NCI-H510A treated with DMSO at 0.1 percent for 48 hours (cell line): Measurements from ENCODE around the gene CEP164.

Experiments used
- DNase-seq: peaks from one replicate; lab custom pipeline; 2025; lab: John Stamatoyannopoulos, UW

Gene CEP164

GRCh38 chr11:117366875-117367274 is 39.2 kb downstream of the CEP164 start:
- DNase-seq = no peak

DNA sequence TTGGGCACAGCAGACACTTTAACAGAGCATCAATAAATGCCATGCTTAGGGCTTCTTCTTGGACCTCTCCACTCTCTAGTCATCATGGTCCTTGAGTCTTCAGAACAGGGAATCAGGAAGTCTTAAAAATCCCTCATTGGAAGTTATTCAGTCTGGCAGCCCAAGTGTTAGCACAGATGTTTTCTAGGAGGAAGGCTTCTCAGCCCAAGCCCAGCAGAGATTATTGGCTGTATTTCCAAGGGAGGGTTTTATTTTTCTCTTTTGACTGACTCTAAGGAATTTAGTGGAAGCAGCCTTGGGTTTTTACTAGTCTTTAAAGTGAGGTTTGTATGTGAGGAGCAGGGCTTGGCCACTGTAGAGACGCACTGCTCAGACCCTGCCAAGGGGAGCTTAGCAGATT is 41.9 kb downstream of the CEP164 start:
- DNase-seq = no peak

- no peak for DNase-seq
Measured at GRCh38 chr11:117371453-117371852, 43.8 kb downstream of the CEP164 start.

DNA sequence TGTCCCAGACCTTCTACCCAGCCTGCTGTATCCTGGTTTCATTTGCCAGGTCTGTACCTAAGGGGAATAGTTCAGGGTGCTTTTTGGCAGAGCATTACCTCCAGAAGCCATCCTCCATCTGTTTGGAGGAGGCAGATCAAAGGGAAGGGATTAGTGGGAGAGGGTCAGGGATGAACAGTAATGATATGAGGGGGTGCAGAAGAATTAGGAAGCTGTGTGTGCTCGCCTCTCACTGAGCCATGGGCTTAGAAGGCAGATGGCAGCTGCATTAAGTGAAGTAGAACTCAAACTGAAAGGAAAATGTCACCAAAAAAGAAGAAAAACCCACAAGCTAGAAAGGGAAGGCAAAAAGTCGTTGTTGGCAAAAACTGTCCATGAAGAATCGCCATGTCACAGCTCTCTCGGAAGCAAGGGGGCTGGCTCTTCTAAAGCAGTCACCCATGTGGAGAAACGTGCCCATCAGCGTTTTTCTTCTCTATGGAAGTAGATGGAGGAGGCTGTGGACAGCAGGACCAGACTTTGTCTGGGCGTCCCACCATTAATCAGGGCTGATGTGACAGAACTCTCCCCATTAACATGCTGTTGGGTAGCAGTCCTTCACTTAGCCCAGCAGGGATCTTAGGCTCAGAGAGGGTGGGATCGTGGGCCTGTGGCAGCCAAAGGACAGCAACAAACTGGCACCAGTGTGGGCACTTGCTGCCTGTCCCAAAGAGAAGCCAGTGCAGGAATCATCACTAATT is 46.8 kb downstream of the CEP164 start:
- DNase-seq = no peak

GRCh38 chr11:117375960-117376359 is 48.3 kb downstream of the CEP164 start:
- no peak for DNase-seq

GRCh38 chr11:117376517-117376916 is 48.9 kb downstream of the CEP164 start:
- no peak for DNase-seq

DNA sequence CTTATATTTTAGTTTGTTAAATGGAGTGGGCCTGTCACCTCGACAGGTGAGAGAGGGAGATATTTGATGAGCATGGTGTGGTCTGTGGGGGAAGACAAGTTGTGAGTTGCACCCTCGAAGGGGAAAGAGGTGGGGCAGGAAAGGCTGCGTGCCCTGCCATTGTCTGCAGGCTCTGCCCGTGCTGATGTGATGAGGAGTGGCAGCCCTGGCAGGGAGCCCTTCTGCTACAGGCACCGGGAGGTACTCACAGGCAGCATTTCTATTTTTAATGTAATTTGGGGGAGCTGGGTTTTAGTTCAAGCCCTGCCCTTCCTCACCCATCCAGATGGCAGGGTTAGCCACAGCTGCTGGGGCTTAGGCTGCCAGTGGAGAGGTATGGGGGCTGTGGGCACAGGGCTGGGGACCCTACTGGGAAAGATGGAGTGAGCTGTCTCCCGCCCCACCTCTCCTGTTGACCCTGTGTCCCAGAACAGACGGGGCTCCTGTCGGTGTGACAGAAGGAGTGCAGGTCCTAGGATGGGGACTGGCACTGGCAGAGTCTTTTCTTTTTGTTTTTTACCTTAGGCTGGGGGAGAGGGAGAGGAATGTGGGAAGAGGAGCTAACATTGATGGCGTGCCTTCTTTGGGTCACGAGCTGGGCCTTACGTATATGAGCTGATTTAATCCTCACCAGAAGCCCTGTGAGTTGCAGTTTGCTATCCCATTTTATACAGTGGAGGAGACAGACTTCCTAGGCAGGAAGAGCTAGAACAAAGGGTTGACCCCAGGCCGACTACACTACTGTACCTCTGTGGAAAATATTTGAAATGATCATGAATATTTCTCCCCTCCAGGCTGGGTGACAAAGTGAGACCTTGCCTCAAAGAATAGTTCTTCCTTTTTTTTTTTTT is 51.6 kb downstream of the CEP164 start:
- DNase-seq = no peak

GRCh38 chr11:117380676-117381075 is 53.0 kb downstream of the CEP164 start:
- no peak for DNase-seq

DNA sequence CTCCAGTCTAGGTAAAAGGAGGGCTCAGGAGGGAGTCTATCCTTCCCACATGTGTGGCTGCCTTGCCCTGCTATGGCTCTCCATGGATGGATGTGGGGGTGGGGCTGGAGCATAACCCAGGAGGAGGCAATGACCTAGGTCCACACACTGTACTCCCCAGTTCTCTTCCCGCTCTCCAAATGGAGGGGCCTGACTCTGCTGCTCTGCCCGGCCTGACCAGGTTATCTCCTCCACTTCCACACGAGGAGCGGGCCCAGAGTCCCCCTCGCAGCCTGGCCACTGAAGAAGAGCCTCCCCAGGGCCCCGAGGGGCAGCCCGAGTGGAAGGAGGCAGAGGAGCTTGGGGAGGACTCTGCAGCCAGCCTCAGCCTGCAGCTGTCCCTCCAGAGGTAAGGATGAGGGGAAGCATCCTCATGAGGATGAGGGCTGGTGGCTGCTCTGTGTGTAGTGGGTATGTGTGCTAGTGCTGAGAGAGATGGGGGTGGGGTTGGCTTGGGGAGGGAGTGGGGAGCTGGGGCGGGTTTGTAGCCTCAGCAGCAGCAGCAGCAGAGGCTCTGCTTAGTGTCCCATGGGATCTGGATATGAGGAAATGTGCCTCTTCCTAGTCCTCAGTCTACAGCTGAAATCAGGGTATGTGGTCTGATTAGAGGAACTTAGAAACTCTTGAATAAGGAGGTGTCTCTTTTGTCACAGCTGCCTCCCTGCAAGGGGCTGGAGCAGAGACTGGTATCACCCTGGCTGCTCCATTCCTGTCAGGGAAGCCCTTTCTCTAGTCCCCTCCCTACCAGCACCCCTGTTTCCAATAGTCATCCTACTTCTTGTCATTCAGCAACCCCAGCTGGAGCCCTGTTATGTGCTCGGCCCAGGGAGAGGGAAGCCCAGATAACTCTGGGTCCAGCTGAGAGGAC is 54.1 kb downstream of the CEP164 start:
- no peak for DNase-seq

DNA sequence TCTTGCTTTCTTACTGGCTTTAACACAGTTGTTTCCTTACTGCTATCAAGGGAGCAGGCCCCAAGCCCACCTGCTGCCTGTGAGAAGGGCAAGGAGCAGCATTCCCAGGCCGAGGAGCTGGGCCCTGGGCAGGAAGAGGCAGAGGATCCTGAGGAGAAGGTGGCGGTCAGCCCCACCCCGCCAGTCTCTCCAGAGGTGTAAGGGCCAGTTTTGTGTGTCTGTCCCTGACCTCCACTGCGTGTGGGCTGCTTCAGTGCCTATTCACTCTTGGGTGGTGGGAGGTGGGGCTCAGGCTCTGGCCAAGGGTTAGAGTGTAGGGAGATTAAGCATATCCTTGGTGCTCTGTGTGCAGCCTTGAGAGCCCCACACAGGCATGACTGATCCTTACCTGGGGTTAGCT is 55.1 kb downstream of the CEP164 start:
- DNase-seq = no peak

- no peak for DNase-seq
Measured at GRCh38 chr11:117384045-117384444, 56.4 kb downstream of the CEP164 start.

- DNase-seq = no peak
Measured at GRCh38 chr11:117385471-117385870, 57.8 kb downstream of the CEP164 start.

DNA sequence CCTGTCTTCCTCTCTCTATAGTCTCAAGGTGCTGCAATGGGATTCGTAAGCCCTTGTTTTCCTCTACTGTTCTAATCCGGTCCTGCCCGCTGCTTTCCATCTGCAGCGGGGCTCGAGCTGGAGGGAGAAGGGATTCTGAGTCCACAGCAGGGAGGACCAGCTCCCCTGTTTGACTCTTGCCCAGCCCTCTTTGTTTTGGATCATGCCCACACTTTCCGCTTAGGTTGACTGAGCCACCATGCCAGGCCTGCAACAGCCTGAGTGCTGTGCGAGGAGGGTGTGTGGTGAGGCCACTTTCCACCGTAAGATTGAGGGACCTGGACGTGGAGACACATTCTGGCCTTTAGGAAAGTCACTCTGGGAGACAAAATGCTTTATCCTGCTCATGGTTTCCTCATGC is 58.3 kb downstream of the CEP164 start:
- no peak for DNase-seq

DNA sequence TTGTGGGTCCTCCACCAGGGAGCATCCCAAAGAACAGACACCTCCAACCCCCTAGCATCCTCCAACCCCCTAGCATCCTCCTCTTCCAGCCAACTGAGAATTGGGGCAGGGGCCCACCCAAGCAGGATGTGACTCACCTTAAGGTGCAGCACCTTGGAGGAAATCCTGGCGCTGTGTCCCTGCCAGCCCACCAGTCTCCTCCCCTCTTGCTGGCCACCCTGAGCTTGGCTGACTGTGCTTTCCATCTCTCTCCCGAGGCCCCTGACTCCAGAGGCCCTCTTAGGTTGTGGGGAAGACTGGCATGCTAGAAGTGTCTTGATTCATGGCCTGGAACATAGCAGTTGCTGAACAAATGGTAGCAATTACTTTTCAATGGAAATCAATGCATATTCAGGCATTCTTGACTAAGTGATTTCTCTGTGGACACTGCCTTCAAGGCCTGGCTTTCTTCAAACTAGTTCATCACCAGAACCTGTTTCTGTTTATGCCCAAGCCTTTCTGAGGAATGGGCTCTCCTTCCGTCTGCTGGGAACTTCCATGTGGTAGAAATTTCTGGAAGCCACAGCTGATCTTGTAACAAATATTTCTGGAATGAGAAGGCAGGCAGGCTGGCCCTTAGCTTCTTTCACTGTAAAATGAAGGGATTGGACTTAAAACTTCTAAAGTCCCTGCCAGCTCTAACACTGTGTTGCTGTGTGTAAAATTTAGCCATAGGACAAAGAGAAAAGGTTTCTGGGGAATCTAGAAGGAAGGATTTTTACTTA is 60.5 kb downstream of the CEP164 start:
- no peak for DNase-seq

- no peak for DNase-seq
Measured at GRCh38 chr11:117390743-117391142, 63.1 kb downstream of the CEP164 start.

GRCh38 chr11:117391181-117391580 is 63.5 kb downstream of the CEP164 start:
- no peak for DNase-seq

DNA sequence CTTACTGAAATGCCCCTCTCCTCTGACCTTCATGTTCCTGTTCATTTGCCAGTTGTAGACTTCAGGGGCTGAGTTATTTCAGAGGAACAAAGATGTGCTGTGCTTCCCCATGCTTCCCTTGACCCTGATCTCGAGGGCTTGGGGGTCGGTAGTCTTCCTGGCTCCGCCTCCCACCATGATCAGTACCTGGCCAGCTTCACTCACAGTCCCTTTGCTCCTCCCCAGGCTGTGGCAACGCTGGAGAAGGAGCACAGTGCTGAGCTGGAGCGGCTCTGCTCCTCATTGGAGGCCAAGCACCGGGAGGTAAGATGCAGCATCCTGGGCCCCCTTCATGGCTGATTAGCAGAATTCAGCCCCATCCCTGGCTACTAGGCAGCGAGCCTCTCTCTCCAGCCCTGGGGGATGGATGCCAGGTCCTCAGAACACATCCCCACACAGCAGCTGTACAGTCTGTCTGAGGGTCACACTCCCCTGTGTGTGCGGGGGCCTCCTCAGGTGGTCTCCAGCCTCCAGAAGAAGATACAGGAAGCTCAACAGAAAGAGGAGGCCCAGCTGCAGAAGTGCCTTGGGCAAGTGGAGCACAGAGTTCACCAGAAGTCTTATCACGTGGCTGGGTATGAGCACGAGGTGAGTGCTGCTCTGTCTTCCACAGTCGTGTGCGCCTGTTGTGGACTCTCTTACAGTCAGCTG is 64.5 kb downstream of the CEP164 start:
- DNase-seq = no peak

GRCh38 chr11:117392979-117393378 is 65.3 kb downstream of the CEP164 start:
- DNase-seq = no peak

- DNase-seq = no peak
Measured at GRCh38 chr11:117394221-117394925, 66.7 kb downstream of the CEP164 start.

DNA sequence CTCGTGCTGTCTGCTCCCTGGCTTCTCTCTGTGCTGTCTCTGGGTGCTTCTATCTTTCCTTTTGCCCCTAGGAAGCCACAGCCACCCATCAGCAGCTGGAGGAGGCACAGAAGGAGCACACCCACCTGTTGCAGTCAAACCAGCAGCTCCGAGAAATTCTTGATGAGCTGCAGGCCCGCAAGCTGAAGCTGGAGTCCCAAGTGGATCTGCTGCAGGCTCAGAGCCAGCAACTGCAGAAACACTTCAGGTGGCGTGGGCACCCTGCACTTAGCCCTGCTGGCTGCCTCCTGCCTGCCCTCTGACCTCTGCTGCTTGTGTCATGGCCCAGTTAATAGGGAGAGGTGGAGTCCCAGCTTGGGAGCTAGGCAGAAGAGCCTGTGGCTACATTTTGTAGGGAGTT is 67.8 kb downstream of the CEP164 start:
- DNase-seq = no peak
